GM12878 (cell line): ENCODE measurements around the gene PTX4. TPM values are rescaled to one million over a fixed set of nuclear protein-coding genes. Genes with fewer than 3 reads are reported as not detected.

ENCODE experiments used
- ATAC-seq: fragments of 200-7000 bp; cut with Tn5 transposase; 3 replicates; pipeline ENCODE4 v1.9.1; 2020; ENCODE audit warnings: mild to moderate bottlenecking, moderate library complexity
- BruUV-seq: library from RNA; stranded (reverse); fragments of 400-500 nt; replicated peaks from 2 replicates; lab custom pipeline; 2021; lab: Mats Ljungman, UMichigan
- CTCF ChIA-PET: fragments of 300-600 bp; sonication (Branson Sonifier 250); formaldehyde crosslinking; extraction: SDS; loops from one replicate; lab custom pipeline; 2021; ENCODE audit warnings: inconsistent platforms; lab: Yijun Ruan, JAX
- POLR2A ChIA-PET: fragments of 350-600 bp; formaldehyde crosslinking; extraction: SDS; loops from one replicate; lab custom pipeline; 2021; ENCODE audit warnings: inconsistent platforms; lab: Charles Lee
- RAD21 ChIA-PET: fragments of 300-600 bp; sonication (Branson Sonifier 250); formaldehyde crosslinking; loops from one replicate; lab custom pipeline; 2023; ENCODE audit warnings: antibody characterized with exemption; ENCODE audit not compliant: unreplicated experiment; lab: Charles Lee
- SMC1A ChIA-PET: fragments of 300-600 bp; sonication (Branson Sonifier 250); formaldehyde crosslinking; loops from one replicate; lab custom pipeline; 2023; ENCODE audit not compliant: unreplicated experiment, uncharacterized antibody; lab: Charles Lee
- DNase-seq: peaks from one replicate; pipeline ENCODE4 v3.0.0-alpha.2; 2011; ENCODE audit warnings: low read depth, low spot score
- FAIRE-seq: peaks from 3 replicates; lab custom pipeline; 2011; peaks lifted over from hg19 to GRCh38; lab: Jason Lieb, UNC
- H2AFZ ChIP-seq: 2 replicates; pipeline ENCODE4 v1.6.0; 2011; ENCODE audit warnings: low read depth, low read length, control low read depth; ENCODE audit not compliant: control insufficient read depth
- H3K27ac ChIP-seq: 2 replicates; pipeline ENCODE4 v1.5.1; 2011; ENCODE audit warnings: control low read depth; ENCODE audit not compliant: control insufficient read depth, insufficient read depth
- H3K27me3 ChIP-seq, 2 experiments: replicated peaks in 1 of 2; 2 replicates each; pipeline versions ENCODE4 v1.6.0 to v1.6.1; 2011; ENCODE audit warnings: low read length in 1 of 2; ENCODE audit not compliant: control insufficient read depth in 2 of 2, insufficient read depth in 2 of 2
- H3K36me3 ChIP-seq, 2 experiments: 2 replicates each; pipeline ENCODE4 v1.5.1; 2011; ENCODE audit warnings: low read length in 1 of 2; ENCODE audit not compliant: control insufficient read depth in 2 of 2, insufficient read depth in 2 of 2
- H3K4me1 ChIP-seq: 2 replicates; pipeline ENCODE4 v1.6.1; 2011; ENCODE audit warnings: mild to moderate bottlenecking, low read length, moderate library complexity, mixed read lengths; ENCODE audit not compliant: control insufficient read depth, insufficient read depth
- H3K4me2 ChIP-seq: 2 replicates; pipeline ENCODE4 v1.6.0; 2011; ENCODE audit warnings: control low read depth; ENCODE audit not compliant: control insufficient read depth, insufficient read depth
- H3K4me3 ChIP-seq: fragments of 200-600 bp; sonication (generic); 2 replicates; pipeline ENCODE4 v1.5.1; 2016
- H3K79me2 ChIP-seq: 2 replicates; pipeline ENCODE4 v1.6.0; 2011; ENCODE audit warnings: low read length; ENCODE audit not compliant: control insufficient read depth, insufficient read depth
- H3K9ac ChIP-seq: 2 replicates; pipeline ENCODE4 v1.8.0; 2011; ENCODE audit warnings: low read length, control low read depth, mixed read lengths; ENCODE audit not compliant: control insufficient read depth, insufficient read depth
- H3K9me3 ChIP-seq: replicated peaks from 3 replicates; pipeline ENCODE4 v1.5.1; 2011; ENCODE audit warnings: mild to moderate bottlenecking, low read length; ENCODE audit not compliant: control insufficient read depth, insufficient read depth
- H4K20me1 ChIP-seq: 2 replicates; pipeline ENCODE4 v1.6.0; 2011; ENCODE audit not compliant: control insufficient read depth, insufficient read depth
- BHLHE40 ChIP-seq, 2 experiments: fragments of 450-650 bp in 1 of 2; IDR thresholded peaks; 2 replicates each; pipeline ENCODE4 v1.6.1; 2011 to 2017; ENCODE audit warnings: low read depth in 2 of 2, borderline replicate concordance in 1 of 2, improper control_type of control experiment in 1 of 2, low read length in 1 of 2, mild to moderate bottlenecking in 1 of 2
- CREM ChIP-seq: IDR thresholded peaks from 2 replicates; pipeline ENCODE4 v1.6.1; 2014; ENCODE audit warnings: antibody characterized with exemption, low read depth
- CTCF ChIP-seq, 3 experiments: IDR thresholded peaks in 2 of 3; conservative IDR thresholded peaks in 1 of 3; 2 replicates each; pipeline ENCODE4 v1.5.1; 2011; ENCODE audit warnings: low read depth in 3 of 3, low read length in 3 of 3, mild to moderate bottlenecking in 3 of 3, control low read depth in 2 of 3, moderate library complexity in 2 of 3, inconsistent platforms in 1 of 3, mixed read lengths in 1 of 3; ENCODE audit not compliant: control insufficient read depth in 2 of 3, insufficient read depth in 1 of 3; ENCODE audit errors: extremely low read depth in 1 of 3
- ESRRA ChIP-seq: IDR thresholded peaks from 2 replicates; pipeline ENCODE4 v1.6.1; 2012; ENCODE audit warnings: mild to moderate bottlenecking, low read length, improper control_type of control experiment
- RBBP5 ChIP-seq: fragments of 200-600 bp; sonication (generic); conservative IDR thresholded peaks from 2 replicates; pipeline ENCODE4 v1.6.1; 2016
- SRF ChIP-seq, 2 experiments: IDR thresholded peaks; 2 replicates each; pipeline ENCODE4 v1.6.1; 2011; ENCODE audit warnings: low read depth in 2 of 2, low read length in 2 of 2, mild to moderate bottlenecking in 1 of 2, moderate library complexity in 1 of 2
- WRNIP1 ChIP-seq: IDR thresholded peaks from 2 replicates; pipeline ENCODE4 v1.6.1; 2011; ENCODE audit warnings: low read depth, low read length, improper control_type of control experiment, borderline replicate concordance
- ZNF217 ChIP-seq: fragments of 450-650 bp; IDR thresholded peaks from 2 replicates; pipeline ENCODE4 v1.6.1; 2017; ENCODE audit warnings: antibody characterized with exemption, mild to moderate bottlenecking
- WGBS: methylation state at CpG from one replicate; pipeline ENCODE4 v1.1.6; 2016; ENCODE audit warnings: low lambda C conversion rate; ENCODE audit not compliant: insufficient replicate concordance, insufficient coverage; ENCODE audit errors: missing lambda C conversion rate; 5-methylcytosine and 5-hydroxymethylcytosine counted together
- in situ Hi-C: fragments of 300-500 bp; cut with MboI; formaldehyde crosslinking; loops from 9 replicates; pipeline ENCODE4 v1.14.3; 2018; ENCODE audit warnings: mixed read lengths
- intact Hi-C: fragments of 100-400 bp; cut with micrococcal nuclease; formaldehyde crosslinking; loops from one replicate; pipeline ENCODE4 v1.14.2; 2022; ENCODE audit not compliant: unreplicated experiment
- polyA plus RNA-seq, 11 experiments: library from polyadenylated mRNA; depleted of rRNA in 4 of 11; unstranded in 6 of 11; stranded (reverse) in 5 of 11; fragments of >200 nt; fragmentation: Nextera tagmentation in 4 of 11; fragmentation: Illumina TruSeq in 1 of 11; extraction: Ambion mirVana in 4 of 11; extraction: Trizol in 1 of 11; gene quantifications; 1 replicate in 1 of 11; 2 replicates in 10 of 11; pipeline versions ENCODE4 v1.2.1 to v1.2.3, GENCODE V29; 2011 to 2016; ENCODE audit warnings: inconsistent platforms in 2 of 11, missing spikeins in 2 of 11, low read depth in 1 of 11
- total RNA-seq, 4 experiments: library from RNA; depleted of rRNA in 3 of 4; stranded (reverse); fragments of >200 nt in 3 of 4; fragmentation: Illumina TruSeq in 1 of 4; extraction: Trizol in 1 of 4; gene quantifications; 2 replicates each; pipeline versions ENCODE4 v1.2.1 to v1.2.3, GENCODE V29; 2013 to 2021
- TF ChIP-seq, protein P1 (sequence below): fragments of 450-650 bp; IDR thresholded peaks from 2 replicates; pipeline ENCODE4 v1.6.1; 2017; ENCODE audit warnings: mild to moderate bottlenecking

Gene PTX4
- total and polyA plus RNA-seq, 10 of the 15 experiments (the other 5 are each of a cell fraction or from before 2014, with no cell fraction given), result not detected

- CTCF ChIA-PET, result no interaction called here
- DNase-seq (no peak), ATAC-seq (no peak)
- Histone ChIP-seq H3K4me1 (peaks cover under 1% of the 10 kb centered on the region), H3K4me2 (no peak overlapping the region), H3K4me3 (no peak overlapping the region), H2AFZ (no peak overlapping the region), H3K9me3 (no peaks in the 10 kb centered on the region), H3K27me3 (no peaks in the 10 kb centered on the region), H3K36me3 (no peaks in the 10 kb centered on the region; a peak in 3 of 4 replicates), H3K79me2 (no peaks in the 10 kb centered on the region), H3K9ac (no peak overlapping the region), H3K27ac (no peak overlapping the region)
- WGBS, result 92% methylated on average over 16 of the region's 19 CpGs
- SMC1A ChIA-PET, result no interaction called here
- POLR2A ChIA-PET, result no interaction called here
- in situ Hi-C loops, result no loop called here
- BruUV-seq, result no TSS peak
- RAD21 ChIA-PET, result no interaction called here
- TF ChIP-seq, protein P1, sequence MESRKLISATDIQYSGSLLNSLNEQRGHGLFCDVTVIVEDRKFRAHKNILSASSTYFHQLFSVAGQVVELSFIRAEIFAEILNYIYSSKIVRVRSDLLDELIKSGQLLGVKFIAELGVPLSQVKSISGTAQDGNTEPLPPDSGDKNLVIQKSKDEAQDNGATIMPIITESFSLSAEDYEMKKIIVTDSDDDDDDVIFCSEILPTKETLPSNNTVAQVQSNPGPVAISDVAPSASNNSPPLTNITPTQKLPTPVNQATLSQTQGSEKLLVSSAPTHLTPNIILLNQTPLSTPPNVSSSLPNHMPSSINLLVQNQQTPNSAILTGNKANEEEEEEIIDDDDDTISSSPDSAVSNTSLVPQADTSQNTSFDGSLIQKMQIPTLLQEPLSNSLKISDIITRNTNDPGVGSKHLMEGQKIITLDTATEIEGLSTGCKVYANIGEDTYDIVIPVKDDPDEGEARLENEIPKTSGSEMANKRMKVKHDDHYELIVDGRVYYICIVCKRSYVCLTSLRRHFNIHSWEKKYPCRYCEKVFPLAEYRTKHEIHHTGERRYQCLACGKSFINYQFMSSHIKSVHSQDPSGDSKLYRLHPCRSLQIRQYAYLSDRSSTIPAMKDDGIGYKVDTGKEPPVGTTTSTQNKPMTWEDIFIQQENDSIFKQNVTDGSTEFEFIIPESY, result no peak
- TF ChIP-seq RBBP5 (no peak), WRNIP1 (no peak), CREM (no peak), CTCF (IDR thresholded peaks at IDR 0.05 in 2 of 3, conservative IDR thresholded peaks at IDR 0.05 in 1 of 3; ENCODE audit: control insufficient read depth in 2 of 3, extremely low read depth in 1 of 3, insufficient read depth in 1 of 3, low read depth in 3 of 3, low read length in 3 of 3) (no peak), ZNF217 (no peak), SRF (IDR thresholded peaks at IDR 0.05; ENCODE audit: low read depth in 2 of 2, low read length in 2 of 2) (no peak), ESRRA (no peak), BHLHE40 (IDR thresholded peaks at IDR 0.05; ENCODE audit: borderline replicate concordance in 1 of 2, low read depth in 2 of 2, low read length in 1 of 2) (no peak)
- TF ChIP-seq, all 136 proteins: peak for 0
- H4K20me1 ChIP-seq, result no peaks in the 10 kb centered on the region
- intact Hi-C loops, result no loop called here
- no peak for FAIRE-seq
Measured at GRCh38 chr16:1453316-1453715, 35.4 kb downstream of the PTX4 start.
